Fibroblast of lung (primary cell): ENCODE data around the gene SLC38A2. TPM values are rescaled to one million over a fixed set of nuclear protein-coding genes. Genes with fewer than 3 reads are reported as not detected.
A peak's percentile ranks its signal among the peaks of the same experiment; 100 is the strongest.

ENCODE experiments used
- DNase-seq, 2 donors: peaks; one replicate each; pipeline versions ENCODE4 v3.0.0 to v3.0.0-alpha.2; 2010; ENCODE audit warnings: low read depth in 2 of 2
- H2AFZ ChIP-seq: 2 replicates; pipeline ENCODE4 v1.5.1; 2012; ENCODE audit warnings: low read length, control low read depth, inconsistent platforms
- H3K27ac ChIP-seq: 2 replicates; pipeline ENCODE4 v1.5.1; 2011; ENCODE audit warnings: low read length, control low read depth; ENCODE audit not compliant: insufficient read depth
- H3K27me3 ChIP-seq: 2 replicates; pipeline ENCODE4 v1.5.1; 2011; ENCODE audit warnings: mild to moderate bottlenecking, low read length; ENCODE audit not compliant: control insufficient read depth, insufficient read depth
- H3K36me3 ChIP-seq: 2 replicates; pipeline ENCODE4 v1.5.1; 2011; ENCODE audit warnings: low read length; ENCODE audit not compliant: control insufficient read depth, insufficient read depth
- H3K4me1 ChIP-seq: 2 replicates; pipeline ENCODE4 v1.5.1; 2011; ENCODE audit warnings: low read length; ENCODE audit not compliant: control insufficient read depth, insufficient read depth; ENCODE audit errors: extremely low read depth
- H3K4me2 ChIP-seq: 2 replicates; pipeline ENCODE4 v1.5.1; 2011; ENCODE audit warnings: low read length, control low read depth; ENCODE audit not compliant: insufficient read depth; ENCODE audit errors: extremely low read depth
- H3K4me3 ChIP-seq, 4 experiments: fragments of 200-600 bp in 1 of 4; sonication (generic) in 1 of 4; replicated peaks in 1 of 4; 2 replicates each; pipeline ENCODE4 v1.5.1; 2011 to 2016; ENCODE audit warnings: low read length in 4 of 4, low read depth in 3 of 4, mild to moderate bottlenecking in 3 of 4, control low read depth in 2 of 4, inconsistent platforms in 1 of 4, mixed read lengths in 1 of 4; ENCODE audit not compliant: insufficient read depth in 1 of 4; ENCODE audit errors: control extremely low read depth in 1 of 4
- H3K79me2 ChIP-seq: 2 replicates; pipeline ENCODE4 v1.5.1; 2012; ENCODE audit warnings: mild to moderate bottlenecking, low read length, inconsistent platforms; ENCODE audit not compliant: control insufficient read depth, insufficient read depth
- H3K9ac ChIP-seq: 2 replicates; pipeline ENCODE4 v1.5.1; 2011; ENCODE audit warnings: mild to moderate bottlenecking, low read length, control low read depth; ENCODE audit not compliant: insufficient read depth
- H3K9me3 ChIP-seq: 2 replicates; pipeline ENCODE4 v1.5.1; 2012; ENCODE audit warnings: low read depth, low read length; ENCODE audit not compliant: control insufficient read depth, insufficient read depth
- H4K20me1 ChIP-seq: 2 replicates; pipeline ENCODE4 v1.5.1; 2011; ENCODE audit warnings: low read length; ENCODE audit not compliant: control insufficient read depth, insufficient read depth; ENCODE audit errors: extremely low read depth
- CTCF ChIP-seq, 2 donors: IDR thresholded peaks in 1 of 2; conservative IDR thresholded peaks in 1 of 2; 1 replicate in 1 of 2; 2 replicates in 1 of 2; pipeline ENCODE4 v1.5.1; 2011 to 2012; ENCODE audit warnings: low read length in 2 of 2, control low read depth in 1 of 2, inconsistent platforms in 1 of 2, low read depth in 1 of 2, mild to moderate bottlenecking in 1 of 2
- EZH2 ChIP-seq: IDR thresholded peaks from 2 replicates; pipeline ENCODE4 v1.5.1; 2012; ENCODE audit warnings: low read length, control low read depth, mild to moderate bottlenecking; ENCODE audit errors: missing control alignments
- polyA plus RNA-seq, 2 donors: library from polyadenylated mRNA; depleted of rRNA in 1 of 2; stranded (reverse) in 1 of 2; unstranded in 1 of 2; fragments of >200 nt; gene quantifications; 2 replicates each; pipeline ENCODE4 v1.2.1, GENCODE V29; 2011 to 2012; ENCODE audit warnings: missing spikeins in 1 of 2
- total RNA-seq: library from RNA; depleted of rRNA; stranded (reverse); fragments of >200 nt; gene quantifications from 2 replicates; pipeline ENCODE4 v1.2.1, GENCODE V29; 2014

SLC38A2 gene
- total and polyA plus RNA-seq, 2 donors (not counting 1 experiment from before 2014, with no cell fraction given), result 940 to 1,357 TPM

GRCh38 chr12:46395388-46395787 lies 22.8 kb upstream of the SLC38A2 start:
- no peak overlapping the region for H3K9ac ChIP-seq
- no peak for DNase-seq
- no peak for TF ChIP-seq CTCF (conservative IDR thresholded peaks at IDR 0.05 in 1 of 2, IDR thresholded peaks at IDR 0.05 in 1 of 2; ENCODE audit: low read depth in 1 of 2, low read length in 2 of 2)
- TF ChIP-seq EZH2, result no peak
- no peaks in the 10 kb centered on the region for H3K79me2 ChIP-seq
- no peak overlapping the region for H3K4me2 ChIP-seq
- H3K27ac ChIP-seq, result no peak overlapping the region
- no peak overlapping the region for H3K4me3 ChIP-seq
- peaks cover 9% of the 10 kb centered on the region for H3K4me1 ChIP-seq
- H4K20me1 ChIP-seq, result no peaks in the 10 kb centered on the region
- H2AFZ ChIP-seq, result no peak overlapping the region
- H3K9me3 ChIP-seq, result no peaks in the 10 kb centered on the region
- H3K27me3 ChIP-seq, result no peaks in the 10 kb centered on the region
- no peaks in the 10 kb centered on the region for H3K36me3 ChIP-seq

GRCh38 chr12:46391630-46392029 lies 19.1 kb upstream of the SLC38A2 start:
- H3K4me3 ChIP-seq, result no peak overlapping the region
- H3K36me3 ChIP-seq, result no peaks in the 10 kb centered on the region
- H2AFZ ChIP-seq, result no peak overlapping the region
- H3K4me2 ChIP-seq, result no peak overlapping the region
- no peaks in the 10 kb centered on the region for H4K20me1 ChIP-seq
- H3K9ac ChIP-seq, result no peak overlapping the region
- H3K27ac ChIP-seq, result peak overlapping the region; percentile 49
- DNase-seq, result peak; percentile 76 to 81
- no peak for TF ChIP-seq EZH2
- no peak for TF ChIP-seq CTCF (conservative IDR thresholded peaks at IDR 0.05 in 1 of 2, IDR thresholded peaks at IDR 0.05 in 1 of 2; ENCODE audit: low read depth in 1 of 2, low read length in 2 of 2)
- H3K9me3 ChIP-seq, result no peaks in the 10 kb centered on the region
- no peaks in the 10 kb centered on the region for H3K27me3 ChIP-seq
- H3K79me2 ChIP-seq, result peaks cover 7% of the 10 kb centered on the region
- peaks cover 33% of the 10 kb centered on the region for H3K4me1 ChIP-seq

GRCh38 chr12:46390881-46391280 lies 18.3 kb upstream of the SLC38A2 start:
- H4K20me1 ChIP-seq, result no peaks in the 10 kb centered on the region
- H3K9ac ChIP-seq, result no peak overlapping the region
- H3K27ac ChIP-seq, result peak overlapping the region; percentile 49
- peaks cover 7% of the 10 kb centered on the region for H3K79me2 ChIP-seq
- H3K4me3 ChIP-seq, result no peak overlapping the region
- H2AFZ ChIP-seq, result no peak overlapping the region
- no peaks in the 10 kb centered on the region for H3K27me3 ChIP-seq
- peaks cover 35% of the 10 kb centered on the region for H3K4me1 ChIP-seq
- H3K9me3 ChIP-seq, result no peaks in the 10 kb centered on the region
- no peak for DNase-seq
- TF ChIP-seq EZH2 (no peak), CTCF (conservative IDR thresholded peaks at IDR 0.05 in 1 of 2, IDR thresholded peaks at IDR 0.05 in 1 of 2; ENCODE audit: low read depth in 1 of 2, low read length in 2 of 2) (no peak)
- no peak overlapping the region for H3K4me2 ChIP-seq
- H3K36me3 ChIP-seq, result no peaks in the 10 kb centered on the region
